ENCODE data around the gene CFAP92. TPM values are rescaled to one million over a fixed set of nuclear protein-coding genes. Genes with fewer than 3 reads are reported as not detected.

Gene CFAP92
- total and polyA plus RNA-seq, 2 donors = 2.0 to 10.0 TPM

- DNase-seq (ENCODE audit: low read depth in 6 of 9, low spot score in 9 of 9) = no peak
These were observed 42.6 kb upstream of the CFAP92 start for GRCh38 chr3:129036222-129037092.

GRCh38 chr3:129035360-129036221 lies 41.7 kb upstream of the CFAP92 start:
- Histone ChIP-seq H3K27me3 (ENCODE audit: control insufficient read depth in 2 of 2, insufficient read depth in 1 of 2, low read length in 1 of 2) (no peaks in the 10 kb centered on the region), H3K9me3 (ENCODE audit: control insufficient read depth in 2 of 2, insufficient read depth in 1 of 2, low read length in 1 of 2) (no peaks in the 10 kb centered on the region), H3K36me3 (ENCODE audit: control insufficient read depth in 2 of 2, insufficient read depth in 2 of 2, low read length in 1 of 2) (no peaks in the 10 kb centered on the region), H3K4me1 (ENCODE audit: control insufficient read depth in 2 of 2, insufficient read depth in 2 of 2, low read length in 2 of 2) (peaks cover 5 to 8% of the 10 kb centered on the region in 2 donors), H3K27ac (ENCODE audit: low read depth in 1 of 2, low read length in 1 of 2) (no peak overlapping the region), H3K4me3 (ENCODE audit: low read length in 2 of 2) (no peak overlapping the region)
- 78% methylated on average over 11 of the region's 11 CpGs for WGBS
- no peak for DNase-seq (ENCODE audit: low read depth in 6 of 9, low spot score in 9 of 9)

More at GRCh38 chr3:129036222-129037092, 42.6 kb upstream of the CFAP92 start:
- no peaks in the 10 kb centered on the region for H3K36me3 ChIP-seq (ENCODE audit: control insufficient read depth in 2 of 2, insufficient read depth in 2 of 2, low read length in 1 of 2)
- peaks cover 5 to 8% of the 10 kb centered on the region in 2 donors for H3K4me1 ChIP-seq (ENCODE audit: control insufficient read depth in 2 of 2, insufficient read depth in 2 of 2, low read length in 2 of 2)
- no peak overlapping the region for H3K27ac ChIP-seq (ENCODE audit: low read depth in 1 of 2, low read length in 1 of 2)
- H3K9me3 ChIP-seq (ENCODE audit: control insufficient read depth in 2 of 2, insufficient read depth in 1 of 2, low read length in 1 of 2) = no peaks in the 10 kb centered on the region
- WGBS = 92% methylated on average over 10 of the region's 10 CpGs
- H3K27me3 ChIP-seq (ENCODE audit: control insufficient read depth in 2 of 2, insufficient read depth in 1 of 2, low read length in 1 of 2) = no peaks in the 10 kb centered on the region
- no peak overlapping the region for H3K4me3 ChIP-seq (ENCODE audit: low read length in 2 of 2)

- WGBS = 96% methylated on average over 6 of the region's 6 CpGs
- Histone ChIP-seq H3K36me3 (ENCODE audit: control insufficient read depth in 2 of 2, insufficient read depth in 2 of 2, low read length in 1 of 2) (no peaks in the 10 kb centered on the region), H3K4me3 (ENCODE audit: low read length in 2 of 2) (no peak overlapping the region), H3K27me3 (ENCODE audit: control insufficient read depth in 2 of 2, insufficient read depth in 1 of 2, low read length in 1 of 2) (no peaks in the 10 kb centered on the region), H3K9me3 (ENCODE audit: control insufficient read depth in 2 of 2, insufficient read depth in 1 of 2, low read length in 1 of 2) (no peaks in the 10 kb centered on the region), H3K4me1 (ENCODE audit: control insufficient read depth in 2 of 2, insufficient read depth in 2 of 2, low read length in 2 of 2) (peaks cover 2 to 8% of the 10 kb centered on the region in 2 donors), H3K27ac (ENCODE audit: low read depth in 1 of 2, low read length in 1 of 2) (no peak overlapping the region)
- DNase-seq (ENCODE audit: low read depth in 6 of 9, low spot score in 9 of 9) = no peak
These were observed 40.8 kb upstream of the CFAP92 start for GRCh38 chr3:129034642-129035041.

GRCh38 chr3:129033633-129034321 lies 39.9 kb upstream of the CFAP92 start:
- Histone ChIP-seq H3K4me3 (ENCODE audit: low read length in 2 of 2) (no peak overlapping the region), H3K9me3 (ENCODE audit: control insufficient read depth in 2 of 2, insufficient read depth in 1 of 2, low read length in 1 of 2) (no peaks in the 10 kb centered on the region), H3K27ac (ENCODE audit: low read depth in 1 of 2, low read length in 1 of 2) (no peak overlapping the region), H3K36me3 (ENCODE audit: control insufficient read depth in 2 of 2, insufficient read depth in 2 of 2, low read length in 1 of 2) (no peaks in the 10 kb centered on the region), H3K27me3 (ENCODE audit: control insufficient read depth in 2 of 2, insufficient read depth in 1 of 2, low read length in 1 of 2) (no peaks in the 10 kb centered on the region), H3K4me1 (ENCODE audit: control insufficient read depth in 2 of 2, insufficient read depth in 2 of 2, low read length in 2 of 2) (peaks cover 0 to 8% of the 10 kb centered on the region in 2 donors)
- WGBS = 97% methylated on average over 12 of the region's 12 CpGs
- DNase-seq (ENCODE audit: low read depth in 6 of 9, low spot score in 9 of 9) = no peak

GRCh38 chr3:129033151-129033550 lies 39.3 kb upstream of the CFAP92 start:
- H3K4me3 ChIP-seq (ENCODE audit: low read length in 2 of 2) = no peak overlapping the region
- no peak overlapping the region for H3K27ac ChIP-seq (ENCODE audit: low read depth in 1 of 2, low read length in 1 of 2)
- no peaks in the 10 kb centered on the region for H3K27me3 ChIP-seq (ENCODE audit: control insufficient read depth in 2 of 2, insufficient read depth in 1 of 2, low read length in 1 of 2)
- WGBS = 97% methylated on average over 7 of the region's 7 CpGs
- no peaks in the 10 kb centered on the region for H3K9me3 ChIP-seq (ENCODE audit: control insufficient read depth in 2 of 2, insufficient read depth in 1 of 2, low read length in 1 of 2)
- no peaks in the 10 kb centered on the region for H3K36me3 ChIP-seq (ENCODE audit: control insufficient read depth in 2 of 2, insufficient read depth in 2 of 2, low read length in 1 of 2)
- peaks cover 0 to 8% of the 10 kb centered on the region in 2 donors for H3K4me1 ChIP-seq (ENCODE audit: control insufficient read depth in 2 of 2, insufficient read depth in 2 of 2, low read length in 2 of 2)
- DNase-seq (ENCODE audit: low read depth in 6 of 9, low spot score in 9 of 9) = no peak

GRCh38 chr3:129032716-129033115 lies 38.8 kb upstream of the CFAP92 start:
- no peak overlapping the region for H3K27ac ChIP-seq (ENCODE audit: low read depth in 1 of 2, low read length in 1 of 2)
- H3K27me3 ChIP-seq (ENCODE audit: control insufficient read depth in 2 of 2, insufficient read depth in 1 of 2, low read length in 1 of 2) = no peaks in the 10 kb centered on the region
- H3K9me3 ChIP-seq (ENCODE audit: control insufficient read depth in 2 of 2, insufficient read depth in 1 of 2, low read length in 1 of 2) = no peaks in the 10 kb centered on the region
- WGBS = 97% methylated on average over 14 of the region's 14 CpGs
- H3K4me1 ChIP-seq (ENCODE audit: control insufficient read depth in 2 of 2, insufficient read depth in 2 of 2, low read length in 2 of 2) = peaks cover 0 to 9% of the 10 kb centered on the region in 2 donors
- no peak for DNase-seq (ENCODE audit: low read depth in 6 of 9, low spot score in 9 of 9)
- H3K36me3 ChIP-seq (ENCODE audit: control insufficient read depth in 2 of 2, insufficient read depth in 2 of 2, low read length in 1 of 2) = no peaks in the 10 kb centered on the region
- no peak overlapping the region for H3K4me3 ChIP-seq (ENCODE audit: low read length in 2 of 2)

- WGBS = 92% methylated on average over 10 of the region's 10 CpGs
- no peaks in the 10 kb centered on the region for H3K27me3 ChIP-seq (ENCODE audit: control insufficient read depth in 2 of 2, insufficient read depth in 1 of 2, low read length in 1 of 2)
- DNase-seq (ENCODE audit: low read depth in 6 of 9, low spot score in 9 of 9) = no peak
- peaks cover 2 to 18% of the 10 kb centered on the region in 2 donors for H3K4me1 ChIP-seq (ENCODE audit: control insufficient read depth in 2 of 2, insufficient read depth in 2 of 2, low read length in 2 of 2)
- H3K9me3 ChIP-seq (ENCODE audit: control insufficient read depth in 2 of 2, insufficient read depth in 1 of 2, low read length in 1 of 2) = no peaks in the 10 kb centered on the region
- H3K27ac ChIP-seq (ENCODE audit: low read depth in 1 of 2, low read length in 1 of 2) = no peak overlapping the region
- H3K36me3 ChIP-seq (ENCODE audit: control insufficient read depth in 2 of 2, insufficient read depth in 2 of 2, low read length in 1 of 2) = no peaks in the 10 kb centered on the region
- no peak overlapping the region for H3K4me3 ChIP-seq (ENCODE audit: low read length in 2 of 2)
These were observed 37.8 kb upstream of the CFAP92 start for GRCh38 chr3:129031476-129032215.

- H3K27ac ChIP-seq (ENCODE audit: low read depth in 1 of 2, low read length in 1 of 2) = no peak overlapping the region
- no peak overlapping the region for H3K4me3 ChIP-seq (ENCODE audit: low read length in 2 of 2)
- H3K27me3 ChIP-seq (ENCODE audit: control insufficient read depth in 2 of 2, insufficient read depth in 1 of 2, low read length in 1 of 2) = no peaks in the 10 kb centered on the region
- no peak for DNase-seq (ENCODE audit: low read depth in 6 of 9, low spot score in 9 of 9)
- H3K4me1 ChIP-seq (ENCODE audit: control insufficient read depth in 2 of 2, insufficient read depth in 2 of 2, low read length in 2 of 2) = peaks cover 7 to 23% of the 10 kb centered on the region in 2 donors
- no peaks in the 10 kb centered on the region for H3K9me3 ChIP-seq (ENCODE audit: control insufficient read depth in 2 of 2, insufficient read depth in 1 of 2, low read length in 1 of 2)
- H3K36me3 ChIP-seq (ENCODE audit: control insufficient read depth in 2 of 2, insufficient read depth in 2 of 2, low read length in 1 of 2) = no peaks in the 10 kb centered on the region
- 97% methylated on average over 4 of the region's 4 CpGs for WGBS
These were observed 36.7 kb upstream of the CFAP92 start for GRCh38 chr3:129030611-129031010.

Data from thymus (tissue), 11 donors.